A673 (cell line): ENCODE data around the gene SYNE1. TPM values are rescaled to one million over a fixed set of nuclear protein-coding genes. Genes with fewer than 3 reads are reported as not detected.
A peak's percentile ranks its signal among the peaks of the same experiment; 100 is the strongest.

ENCODE experiments used
- BruUV-seq: library from RNA; stranded (reverse); fragments of 400-500 nt; replicated peaks from 2 replicates; lab custom pipeline; 2021; lab: Mats Ljungman, UMichigan
- CTCF ChIA-PET: fragments of 300-600 bp; sonication (Branson Sonifier 250); formaldehyde crosslinking; loops from one replicate; lab custom pipeline; 2022; ENCODE audit warnings: antibody characterized with exemption; lab: Charles Lee
- POLR2A ChIA-PET: fragments of 300-600 bp; sonication (Branson Sonifier 250); formaldehyde crosslinking; loops from one replicate; lab custom pipeline; 2022; ENCODE audit warnings: antibody characterized with exemption; ENCODE audit not compliant: low non-redundant PET; lab: Charles Lee
- DNase-seq: peaks from one replicate; pipeline ENCODE4 v3.0.0-alpha.2; 2015; ENCODE audit warnings: low spot score
- H3K27ac ChIP-seq: fragments of 200-600 bp; sonication (generic); 2 replicates; pipeline ENCODE4 v1.5.1; 2016; ENCODE audit warnings: mixed run types, low read depth, mild to moderate bottlenecking, mixed read lengths, antibody characterized with exemption, low read length; ENCODE audit not compliant: poor library complexity, severe bottlenecking
- H3K27me3 ChIP-seq: fragments of 200-600 bp; sonication (generic); replicated peaks from 2 replicates; pipeline ENCODE4 v1.6.1; 2017; ENCODE audit warnings: mixed run types, low read depth, mild to moderate bottlenecking, mixed read lengths, antibody characterized with exemption, low read length; ENCODE audit not compliant: insufficient read depth, poor library complexity
- H3K36me3 ChIP-seq: fragments of 200-600 bp; sonication (generic); 2 replicates; pipeline ENCODE4 v1.6.1; 2016; ENCODE audit warnings: mixed run types, mild to moderate bottlenecking, mixed read lengths, antibody characterized with exemption, low read length; ENCODE audit not compliant: insufficient read depth, poor library complexity, severe bottlenecking
- H3K4me1 ChIP-seq: fragments of 200-600 bp; sonication (generic); 2 replicates; pipeline ENCODE4 v1.6.1; 2017; ENCODE audit warnings: mixed run types, mild to moderate bottlenecking, mixed read lengths, antibody characterized with exemption, low read length; ENCODE audit not compliant: insufficient read depth, poor library complexity, severe bottlenecking
- H3K4me3 ChIP-seq: fragments of 200-600 bp; sonication (generic); 2 replicates; pipeline ENCODE4 v1.5.1; 2016; ENCODE audit warnings: low read depth, mixed run types, mild to moderate bottlenecking, mixed read lengths, low read length; ENCODE audit not compliant: poor library complexity, severe bottlenecking
- H3K9me3 ChIP-seq: fragments of 200-600 bp; sonication (generic); 2 replicates; pipeline ENCODE4 v1.6.1; 2016; ENCODE audit warnings: mixed run types, low read depth, mild to moderate bottlenecking, mixed read lengths, antibody characterized with exemption, low read length; ENCODE audit not compliant: poor library complexity, severe bottlenecking
- EZH2 ChIP-seq: fragments of 200-600 bp; sonication (generic); IDR thresholded peaks from 2 replicates; pipeline ENCODE4 v1.6.1; 2017; ENCODE audit warnings: borderline replicate concordance, low read depth, mild to moderate bottlenecking, mixed read lengths, antibody characterized with exemption, low read length; ENCODE audit not compliant: poor library complexity, severe bottlenecking
- intact Hi-C: fragments of 100-400 bp; cut with micrococcal nuclease; formaldehyde crosslinking; loops from one replicate; pipeline ENCODE4 v1.10.0; 2022; ENCODE audit not compliant: unreplicated experiment
- total RNA-seq: library from RNA; stranded (reverse); gene quantifications from 2 replicates; pipeline ENCODE4 v1.2.3, GENCODE V29; 2021
- TF ChIP-seq, protein P1 (sequence below): fragments of 300-800, 200-600 bp; sonication (generic); conservative IDR thresholded peaks from 2 replicates; pipeline ENCODE4 v1.5.1; 2017; ENCODE audit warnings: low read depth, mild to moderate bottlenecking, antibody characterized with exemption, low read length, moderate library complexity, mixed read lengths

SYNE1 gene
- total RNA-seq, 1 experiment from 2014 or later: 12.1 TPM

DNA sequence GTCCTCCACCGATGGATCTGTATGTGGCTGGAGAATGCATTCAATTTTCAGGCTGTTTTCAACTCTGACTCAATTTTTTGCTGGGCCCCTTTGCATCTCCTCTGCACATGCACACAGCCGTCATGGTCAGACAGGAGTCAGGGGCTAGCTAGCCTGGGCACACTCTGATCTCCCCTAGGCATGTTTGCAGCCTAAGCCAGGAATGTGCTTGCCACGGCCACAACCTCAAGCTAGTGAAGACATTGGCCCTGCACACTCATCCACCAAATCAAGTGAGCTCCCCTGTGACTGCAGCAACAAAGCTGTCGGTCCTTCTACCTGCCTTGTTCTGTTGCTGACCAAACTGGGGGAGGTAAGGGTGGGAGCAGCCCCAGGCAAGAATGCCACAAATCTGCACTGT, 529.2 kb downstream of the SYNE1 start:
- no peak overlapping the region for H3K4me3 ChIP-seq
- intact Hi-C loops: no loop called here
- DNase-seq: no peak
- ChIA-PET CTCF (no interaction called here), POLR2A (no interaction called here)
- H3K27me3 ChIP-seq: no peaks in the 10 kb centered on the region
- no peak overlapping the region for H3K27ac ChIP-seq
- H3K4me1 ChIP-seq: no peaks in the 10 kb centered on the region
- no peaks in the 10 kb centered on the region for H3K36me3 ChIP-seq
- no peaks in the 10 kb centered on the region for H3K9me3 ChIP-seq
- no peak for TF ChIP-seq EZH2
- TF ChIP-seq, protein P1, sequence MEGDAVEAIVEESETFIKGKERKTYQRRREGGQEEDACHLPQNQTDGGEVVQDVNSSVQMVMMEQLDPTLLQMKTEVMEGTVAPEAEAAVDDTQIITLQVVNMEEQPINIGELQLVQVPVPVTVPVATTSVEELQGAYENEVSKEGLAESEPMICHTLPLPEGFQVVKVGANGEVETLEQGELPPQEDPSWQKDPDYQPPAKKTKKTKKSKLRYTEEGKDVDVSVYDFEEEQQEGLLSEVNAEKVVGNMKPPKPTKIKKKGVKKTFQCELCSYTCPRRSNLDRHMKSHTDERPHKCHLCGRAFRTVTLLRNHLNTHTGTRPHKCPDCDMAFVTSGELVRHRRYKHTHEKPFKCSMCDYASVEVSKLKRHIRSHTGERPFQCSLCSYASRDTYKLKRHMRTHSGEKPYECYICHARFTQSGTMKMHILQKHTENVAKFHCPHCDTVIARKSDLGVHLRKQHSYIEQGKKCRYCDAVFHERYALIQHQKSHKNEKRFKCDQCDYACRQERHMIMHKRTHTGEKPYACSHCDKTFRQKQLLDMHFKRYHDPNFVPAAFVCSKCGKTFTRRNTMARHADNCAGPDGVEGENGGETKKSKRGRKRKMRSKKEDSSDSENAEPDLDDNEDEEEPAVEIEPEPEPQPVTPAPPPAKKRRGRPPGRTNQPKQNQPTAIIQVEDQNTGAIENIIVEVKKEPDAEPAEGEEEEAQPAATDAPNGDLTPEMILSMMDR: no peak
- BruUV-seq: no TSS peak

DNA sequence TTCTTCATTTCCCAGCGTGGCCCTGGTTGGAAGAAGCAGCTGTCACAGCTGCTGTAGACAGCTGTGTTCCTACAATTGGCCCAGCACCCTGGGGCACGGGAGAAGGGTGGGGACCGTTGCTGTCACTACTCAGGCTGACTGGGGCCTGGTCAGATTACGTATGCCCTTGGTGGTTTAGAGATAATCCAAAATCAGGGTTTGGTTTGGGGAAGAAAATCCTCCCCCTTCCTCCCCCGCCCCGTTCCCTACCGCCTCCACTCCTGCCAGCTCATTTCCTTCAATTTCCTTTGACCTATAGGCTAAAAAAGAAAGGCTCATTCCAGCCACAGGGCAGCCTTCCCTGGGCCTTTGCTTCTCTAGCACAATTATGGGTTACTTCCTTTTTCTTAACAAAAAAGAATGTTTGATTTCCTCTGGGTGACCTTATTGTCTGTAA, 537.0 kb downstream of the SYNE1 start:
- Histone ChIP-seq H3K36me3 (no peaks in the 10 kb centered on the region), H3K9me3 (no peaks in the 10 kb centered on the region), H3K4me3 (no peak overlapping the region), H3K4me1 (no peaks in the 10 kb centered on the region), H3K27ac (no peak overlapping the region), H3K27me3 (no peaks in the 10 kb centered on the region)
- TF ChIP-seq, protein P1: no peak
- no TSS peak for BruUV-seq
- intact Hi-C loops: no loop called here
- ChIA-PET CTCF (no interaction called here), POLR2A (no interaction called here)
- DNase-seq: peak; percentile 16

DNA sequence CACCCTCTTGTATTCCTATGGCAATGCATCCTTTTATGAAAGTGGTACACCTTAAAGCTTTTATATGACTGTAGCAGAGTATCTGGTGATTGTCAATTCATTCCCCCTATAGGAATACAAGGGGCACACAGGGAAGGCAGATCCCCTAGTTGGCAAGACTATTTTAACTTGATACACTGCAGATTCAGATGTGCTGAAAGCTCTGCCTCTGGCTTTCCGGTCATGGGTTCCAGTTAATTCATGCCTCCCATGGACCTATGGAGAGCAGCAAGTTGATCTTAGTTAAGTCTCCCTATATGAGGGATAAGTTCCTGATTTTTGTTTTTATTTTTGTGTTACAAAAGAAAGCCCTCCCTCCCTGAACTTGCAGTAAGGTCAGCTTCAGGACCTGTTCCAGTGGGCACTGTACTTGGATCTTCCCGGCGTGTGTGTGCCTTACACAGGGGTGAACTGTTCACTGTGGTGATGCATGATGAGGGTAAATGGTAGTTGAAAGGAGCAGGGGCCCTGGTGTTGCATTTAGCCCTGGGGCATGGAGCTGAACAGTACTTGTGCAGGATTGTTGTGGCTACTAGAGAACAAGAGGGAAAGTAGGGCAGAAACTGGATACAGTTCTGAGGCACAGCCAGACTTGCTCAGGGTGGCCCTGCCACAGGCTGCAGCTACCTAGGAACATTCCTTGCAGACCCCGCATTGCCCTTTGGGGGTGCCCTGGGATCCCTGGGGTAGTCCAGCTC, 537.5 kb downstream of the SYNE1 start:
- H3K4me1 ChIP-seq: no peaks in the 10 kb centered on the region
- ChIA-PET CTCF (no interaction called here), POLR2A (no interaction called here)
- no peaks in the 10 kb centered on the region for H3K36me3 ChIP-seq
- TF ChIP-seq, protein P1: no peak
- no peak for TF ChIP-seq EZH2
- BruUV-seq: no TSS peak
- DNase-seq: no peak
- H3K27ac ChIP-seq: no peak overlapping the region
- no peak overlapping the region for H3K4me3 ChIP-seq
- no peaks in the 10 kb centered on the region for H3K9me3 ChIP-seq
- intact Hi-C loops: no loop called here
- no peaks in the 10 kb centered on the region for H3K27me3 ChIP-seq
